PFSK-1 (cell line): ENCODE data around the gene SPATA16.

Source experiments
- FOXP2 ChIP-seq: optimal IDR thresholded peaks from 2 replicates; pipeline ENCODE3; 2011; ENCODE audit warnings: borderline replicate concordance, control low read depth, inconsistent platforms; ENCODE audit not compliant: insufficient read depth; ENCODE audit errors: extremely low read length, extremely low read depth
- POLR2AphosphoS5 ChIP-seq: IDR thresholded peaks from 2 replicates; pipeline ENCODE4 v1.6.1; 2012; ENCODE audit warnings: low read depth, mild to moderate bottlenecking, control low read depth, low read length, moderate library complexity
- REST ChIP-seq, 2 experiments: IDR thresholded peaks; 2 replicates each; pipeline versions ENCODE4 v1.6.1 to v1.8.0; 2011 to 2012; ENCODE audit warnings: low read depth in 2 of 2, low read length in 2 of 2, control low read depth in 1 of 2, inconsistent platforms in 1 of 2, mild to moderate bottlenecking in 1 of 2, moderate library complexity in 1 of 2; ENCODE audit not compliant: insufficient read depth in 1 of 2
- SIN3A ChIP-seq: IDR thresholded peaks from 2 replicates; pipeline ENCODE4 v1.6.1; 2012; ENCODE audit warnings: mild to moderate bottlenecking, low read length, moderate library complexity, borderline replicate concordance; ENCODE audit not compliant: insufficient read depth
- TAF1 ChIP-seq: IDR thresholded peaks from 2 replicates; pipeline ENCODE4 v1.6.1; 2012; ENCODE audit warnings: low read length, control low read depth, borderline replicate concordance; ENCODE audit not compliant: insufficient read depth

- TF ChIP-seq POLR2AphosphoS5: no peak
- TF ChIP-seq SIN3A: no peak
- no peak for TF ChIP-seq REST (IDR thresholded peaks at IDR 0.05; ENCODE audit: insufficient read depth in 1 of 2, low read depth in 2 of 2, low read length in 2 of 2)
- TF ChIP-seq TAF1: no peak
- TF ChIP-seq FOXP2: no peak
Measured at GRCh38 chr3:172839679-172840078, 301.4 kb downstream of the SPATA16 start.
